ENCODE results near the gene KIF2C.
"Not testable (repeated sequence)": the region's sequence is repeated elsewhere in the genome, so short reads cannot be mapped to it uniquely, and the experiment has no call there.

Gene KIF2C

GRCh38 chr1:44798481-44799365 lies 59.1 kb downstream of the KIF2C start:
- DNase-seq (ENCODE audit: low read depth) = no peak

- peak; percentile 97 for DNase-seq (ENCODE audit: low read depth)
Observed at GRCh38 chr1:44799770-44800584, 60.3 kb downstream of the KIF2C start, which contains the start of gene PLK3. PLK3 (plus strand) TSS chr1:44800377; CDS start chr1:44800464, 87 bp downstream.

- DNase-seq (ENCODE audit: low read depth) = no peak
Observed at GRCh38 chr1:44801491-44802305, 62.1 kb downstream of the KIF2C start.

GRCh38 chr1:44802306-44803061 lies 62.8 kb downstream of the KIF2C start:
- DNase-seq (ENCODE audit: low read depth) = no peak

- no peak for DNase-seq (ENCODE audit: low read depth)
Observed at GRCh38 chr1:44803062-44803311, 63.4 kb downstream of the KIF2C start.

- DNase-seq (ENCODE audit: low read depth) = no peak
Observed at GRCh38 chr1:44803312-44804095, 63.9 kb downstream of the KIF2C start.

GRCh38 chr1:44805311-44806024 lies 65.8 kb downstream of the KIF2C start:
- no peak for DNase-seq (ENCODE audit: low read depth)

DNA sequence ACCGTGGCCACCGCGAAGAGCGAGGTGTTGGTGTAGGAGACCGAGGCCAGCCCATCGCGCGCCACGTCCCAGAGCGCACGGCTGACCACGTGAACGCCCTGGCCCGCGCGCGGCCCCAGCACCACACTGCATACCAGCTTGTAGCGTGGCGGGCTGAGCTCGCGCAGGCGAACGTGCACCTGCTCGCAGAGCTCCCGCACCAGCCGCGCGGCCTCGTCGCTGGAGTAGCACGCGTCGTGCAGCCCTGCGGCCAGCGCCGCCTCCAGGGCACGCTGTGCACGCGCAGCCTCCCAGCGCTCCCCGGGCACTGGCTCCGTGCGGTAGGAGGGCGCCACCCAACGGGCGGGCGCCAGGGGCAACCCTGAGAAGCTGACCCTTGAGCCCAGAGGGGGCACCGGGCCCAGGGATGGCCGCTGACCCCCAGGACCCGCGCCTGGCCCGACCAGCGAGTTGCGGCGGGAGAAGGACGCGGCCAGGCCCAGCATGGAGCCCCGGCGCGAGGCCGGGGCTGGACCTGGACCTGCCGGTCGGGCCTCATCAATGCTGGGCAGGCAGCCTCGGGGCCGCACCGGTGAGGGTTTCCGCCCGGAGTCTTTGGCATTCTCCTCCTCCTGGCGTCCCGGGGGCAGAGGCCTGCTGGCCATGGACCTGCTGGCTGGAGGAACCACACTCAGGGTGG lies 66.5 kb downstream of the KIF2C start:
- no peak for DNase-seq (ENCODE audit: low read depth)

- DNase-seq (ENCODE audit: low read depth) = no peak
Observed at GRCh38 chr1:44806704-44807363, 67.2 kb downstream of the KIF2C start, which contains the start of gene DYNLT4. DYNLT4 (minus strand) TSS chr1:44807351; CDS start chr1:44806668, 683 bp downstream.

DNA sequence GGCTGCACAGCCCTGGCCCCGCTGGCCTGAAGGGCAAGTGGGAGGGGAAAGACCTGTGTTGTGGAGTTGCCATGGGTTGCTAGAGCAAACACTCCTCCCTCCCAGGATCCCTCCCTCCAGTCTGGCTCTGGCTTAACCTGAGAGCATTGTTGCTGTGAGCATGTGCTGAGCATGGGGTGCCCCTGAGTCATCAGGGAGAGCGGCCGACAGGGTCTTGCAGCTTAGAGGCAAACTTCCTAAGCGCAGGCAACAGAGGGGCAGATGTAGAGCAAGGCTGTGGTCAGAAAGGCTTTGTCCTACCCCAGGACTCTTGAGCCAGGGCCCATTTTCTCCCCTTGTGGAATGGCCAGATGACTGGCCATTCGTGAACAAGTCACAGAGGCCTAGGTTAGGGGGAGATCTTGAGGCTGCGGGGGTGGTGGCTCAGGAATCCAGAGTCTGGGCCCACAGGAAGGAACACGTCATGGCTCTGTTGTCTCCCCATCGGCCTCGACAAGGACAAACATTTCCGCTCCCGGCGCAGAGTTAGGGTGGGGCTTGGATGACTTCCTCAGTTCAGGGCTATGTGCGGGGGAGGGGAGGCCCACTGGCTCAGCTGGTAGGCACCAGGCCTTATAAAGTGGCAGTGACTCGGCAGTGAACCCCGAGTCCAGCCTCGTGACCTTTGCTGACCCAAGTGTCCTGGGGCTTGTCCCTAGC lies 67.9 kb downstream of the KIF2C start:
- peak; percentile 88 for DNase-seq (ENCODE audit: low read depth)

DNA sequence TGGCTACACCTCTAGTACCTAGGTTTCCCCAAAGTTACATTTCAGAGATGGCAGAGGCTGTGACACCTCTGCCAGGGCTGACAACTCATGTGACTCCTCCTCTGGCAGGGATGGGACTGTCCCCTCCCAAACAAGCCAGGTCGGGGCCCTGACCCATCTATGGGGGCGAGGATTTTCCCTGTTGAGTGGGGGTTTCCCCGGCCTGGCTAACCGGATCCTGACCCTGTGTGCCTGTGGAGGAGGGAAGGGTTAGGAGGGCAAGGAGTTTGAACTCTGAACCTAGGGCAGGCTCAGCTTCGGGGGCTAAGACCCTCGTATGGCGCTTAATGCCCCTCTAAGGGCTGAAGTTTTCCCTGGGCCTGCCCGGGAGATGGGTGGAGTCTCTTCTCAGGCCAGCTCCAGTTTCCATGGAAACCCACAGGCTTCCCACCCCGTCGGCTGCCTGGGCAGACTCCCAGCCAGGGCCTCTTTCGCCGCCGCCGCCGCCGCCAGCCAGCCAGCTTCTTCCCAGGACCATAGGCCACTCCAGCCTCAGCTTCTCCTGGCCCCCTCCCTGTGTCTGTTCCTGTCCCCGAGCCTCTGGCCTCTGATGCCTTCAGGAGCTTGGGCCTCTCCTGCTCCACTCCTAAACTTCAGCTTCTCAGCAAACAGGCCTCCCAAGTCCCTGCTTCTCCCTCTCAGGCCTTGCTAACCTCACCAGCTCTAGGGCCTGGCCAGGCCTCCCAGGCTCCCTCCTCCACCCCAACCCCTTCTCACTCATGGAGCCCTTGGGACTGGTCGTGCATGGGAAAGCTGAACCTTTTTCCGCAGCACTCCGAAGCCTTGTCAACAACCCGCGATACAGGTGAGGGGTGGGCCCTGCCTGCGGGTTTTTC lies 68.7 kb downstream of the KIF2C start, which contains the start of gene BTBD19:
Gene BTBD19 (plus strand): TSS at position 461 of the 875 bp plus-strand sequence. CDS start 298 bp downstream, at position 759.
- peak; percentile 46 for DNase-seq (ENCODE audit: low read depth)

DNA sequence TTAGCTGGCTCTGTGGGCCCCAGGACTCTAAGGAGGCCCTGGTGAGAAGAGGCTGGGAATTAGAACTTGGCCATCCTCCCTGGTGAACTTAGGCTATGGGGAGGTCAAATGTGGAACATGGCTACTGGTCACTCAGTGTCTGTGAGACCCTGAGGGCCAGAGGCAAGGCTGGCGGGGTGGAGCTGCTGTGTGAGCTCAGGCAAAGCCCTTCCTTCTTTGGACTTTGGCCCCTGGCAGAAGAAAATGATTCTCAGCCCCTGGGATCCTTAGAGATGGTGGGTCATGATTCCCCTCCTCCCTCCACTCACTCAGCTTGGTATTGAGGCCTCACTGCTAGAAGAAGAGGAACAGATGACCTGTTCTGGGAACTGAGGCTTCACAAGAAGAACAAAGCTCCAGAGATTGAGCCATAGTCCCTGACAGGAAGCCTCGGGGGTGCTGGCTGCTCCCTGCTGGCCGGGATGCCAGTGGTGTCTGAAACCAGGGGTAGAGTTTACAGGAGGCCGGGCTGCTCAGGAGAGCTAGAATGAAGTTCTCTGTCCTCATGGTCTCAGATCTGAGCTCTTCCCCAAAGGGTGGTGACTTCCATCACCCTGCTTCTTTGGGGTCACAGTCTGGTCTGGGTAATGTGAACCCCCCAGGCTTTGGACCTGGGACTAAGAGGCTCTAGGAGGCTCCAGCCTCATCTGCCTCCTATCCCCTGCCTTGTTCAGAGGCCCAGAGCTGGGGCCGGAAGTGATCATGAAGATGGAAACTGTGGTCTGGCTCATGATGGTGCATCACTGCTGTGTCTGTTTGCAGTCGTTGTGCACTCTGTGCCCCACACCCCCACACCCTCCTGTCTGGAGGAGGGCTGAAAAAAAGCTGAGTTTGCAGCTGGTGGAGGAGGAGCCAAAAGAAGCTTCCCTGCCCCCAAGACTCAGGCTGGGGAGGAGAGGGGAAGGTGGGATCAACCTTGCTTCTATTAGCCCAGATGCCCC lies 69.6 kb downstream of the KIF2C start:
- DNase-seq (ENCODE audit: low read depth) = peak; percentile 83

DNA sequence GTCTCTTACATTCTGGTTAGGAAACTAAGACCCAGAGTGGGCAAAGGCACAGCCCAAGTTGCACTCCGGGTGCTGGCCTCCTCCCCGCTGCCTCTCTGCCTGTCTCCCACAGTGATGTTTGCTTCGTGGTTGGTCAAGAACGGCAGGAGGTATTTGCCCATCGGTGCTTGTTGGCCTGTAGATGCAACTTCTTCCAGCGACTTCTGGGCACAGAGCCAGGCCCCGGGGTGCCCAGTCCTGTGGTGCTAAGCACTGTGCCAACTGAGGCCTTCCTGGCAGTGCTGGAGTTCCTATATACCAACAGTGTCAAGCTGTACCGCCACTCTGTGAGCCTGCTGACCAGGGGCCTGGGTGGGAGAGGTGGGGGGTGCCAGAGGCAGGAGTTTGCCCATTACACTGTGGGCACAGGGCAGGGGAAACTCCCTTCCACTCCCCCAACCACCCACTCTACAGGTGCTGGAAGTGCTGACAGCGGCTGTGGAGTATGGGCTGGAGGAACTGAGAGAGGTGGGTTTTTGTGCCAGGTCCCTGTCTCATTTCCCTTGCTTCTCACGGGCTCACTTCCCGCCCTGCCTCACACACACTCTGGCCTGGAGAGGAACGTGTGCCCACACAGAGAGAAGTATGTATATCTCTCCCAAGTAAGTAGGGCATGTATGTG lies 70.6 kb downstream of the KIF2C start:
- no peak for DNase-seq (ENCODE audit: low read depth)

DNA sequence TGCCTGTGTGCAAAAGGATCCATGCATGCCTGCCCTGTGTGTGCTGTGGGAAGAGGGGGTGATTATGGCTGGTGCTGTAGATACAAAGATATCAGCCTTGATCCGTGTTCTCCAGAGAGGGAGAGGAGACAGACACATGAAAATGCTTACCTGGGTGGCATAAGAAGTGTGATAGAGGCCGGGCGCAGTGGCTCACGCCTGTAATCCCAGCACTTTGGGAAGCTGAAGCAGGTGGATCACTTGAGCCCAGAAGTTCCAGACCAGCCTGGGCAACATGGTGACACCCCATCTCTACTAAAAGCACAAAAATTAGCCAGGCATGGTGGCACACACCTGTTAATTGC lies 71.1 kb downstream of the KIF2C start:
- not testable (repeated sequence) for DNase-seq (ENCODE audit: low read depth)

GRCh38 chr1:44811234-44811633 lies 71.6 kb downstream of the KIF2C start:
- no peak for DNase-seq (ENCODE audit: low read depth)

All from activated T-helper 1 cell treated with Interleukin-2 at 50 U/mL for 16 hours (primary cell).